GM06990 (cell line): ENCODE data around the gene RNF208.
A peak's percentile ranks its signal among the peaks of the same experiment; 100 is the strongest.

Experiments used
- DNase-seq: peaks from one replicate; pipeline ENCODE4 v3.0.0-alpha.2; 2011; ENCODE audit not compliant: insufficient read length; ENCODE audit errors: extremely low read depth
- H3K27me3 ChIP-seq: replicated peaks from 2 replicates; pipeline ENCODE4 v1.6.0; 2011; ENCODE audit warnings: low read length; ENCODE audit not compliant: control insufficient read depth, insufficient read depth
- H3K36me3 ChIP-seq: 2 replicates; pipeline ENCODE4 v1.5.1; 2011; ENCODE audit warnings: low read length; ENCODE audit not compliant: control insufficient read depth, insufficient read depth
- H3K4me3 ChIP-seq: replicated peaks from 2 replicates; pipeline ENCODE4 v1.5.1; 2011; ENCODE audit warnings: low read depth, mild to moderate bottlenecking, control low read depth, low read length
- TF ChIP-seq, protein P1 (sequence below): IDR thresholded peaks from 2 replicates; pipeline ENCODE4 v1.5.1; 2011; ENCODE audit warnings: low read length, control low read depth, mild to moderate bottlenecking, inconsistent platforms; ENCODE audit not compliant: insufficient read depth, poor library complexity, severe bottlenecking

Gene RNF208

DNA sequence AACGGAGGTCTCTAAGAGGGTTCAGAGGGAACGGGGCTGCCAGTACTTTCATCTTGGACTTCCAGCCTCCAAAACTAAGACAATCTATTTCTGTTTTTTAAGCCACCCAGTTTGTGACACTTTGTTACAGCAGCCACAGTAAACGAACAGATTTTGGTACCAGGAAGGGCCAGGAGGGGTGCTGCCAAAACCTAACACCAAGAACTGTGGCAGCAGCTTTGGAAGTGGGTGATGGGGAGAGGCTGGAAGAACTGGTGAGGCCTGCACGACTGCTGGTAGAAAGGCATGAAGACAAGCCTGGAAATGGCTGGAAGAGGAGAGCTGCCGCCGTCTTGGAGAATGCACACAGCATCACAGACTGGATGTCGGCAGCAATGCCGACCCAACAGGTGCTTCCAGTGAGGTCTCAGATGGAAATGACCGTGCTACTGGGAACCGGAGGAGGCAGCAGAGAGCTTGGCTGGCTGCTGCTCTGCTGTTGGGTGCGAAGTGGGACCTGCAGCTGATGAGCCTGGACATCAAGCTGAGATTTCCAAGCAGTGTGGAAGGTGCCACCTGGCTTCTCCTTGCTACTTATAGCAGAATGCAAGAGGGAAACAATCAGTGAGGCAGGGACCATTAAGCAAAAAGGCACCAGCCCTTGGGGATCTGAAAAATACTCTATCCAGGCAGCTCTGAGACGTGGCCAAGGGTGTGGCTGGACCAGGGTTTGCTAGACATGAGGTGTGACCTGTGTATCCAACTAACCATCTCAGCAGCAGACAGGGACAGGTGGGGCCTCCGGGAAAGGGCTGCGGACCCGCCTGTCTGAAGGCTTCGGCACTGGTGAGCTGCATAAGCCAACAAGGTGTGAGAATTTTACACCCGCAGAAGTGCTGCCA lies 45.5 kb downstream of the RNF208 start:
- no peak overlapping the region for H3K4me3 ChIP-seq
- H3K36me3 ChIP-seq, result peaks cover 15% of the 10 kb centered on the region
- TF ChIP-seq, protein P1, sequence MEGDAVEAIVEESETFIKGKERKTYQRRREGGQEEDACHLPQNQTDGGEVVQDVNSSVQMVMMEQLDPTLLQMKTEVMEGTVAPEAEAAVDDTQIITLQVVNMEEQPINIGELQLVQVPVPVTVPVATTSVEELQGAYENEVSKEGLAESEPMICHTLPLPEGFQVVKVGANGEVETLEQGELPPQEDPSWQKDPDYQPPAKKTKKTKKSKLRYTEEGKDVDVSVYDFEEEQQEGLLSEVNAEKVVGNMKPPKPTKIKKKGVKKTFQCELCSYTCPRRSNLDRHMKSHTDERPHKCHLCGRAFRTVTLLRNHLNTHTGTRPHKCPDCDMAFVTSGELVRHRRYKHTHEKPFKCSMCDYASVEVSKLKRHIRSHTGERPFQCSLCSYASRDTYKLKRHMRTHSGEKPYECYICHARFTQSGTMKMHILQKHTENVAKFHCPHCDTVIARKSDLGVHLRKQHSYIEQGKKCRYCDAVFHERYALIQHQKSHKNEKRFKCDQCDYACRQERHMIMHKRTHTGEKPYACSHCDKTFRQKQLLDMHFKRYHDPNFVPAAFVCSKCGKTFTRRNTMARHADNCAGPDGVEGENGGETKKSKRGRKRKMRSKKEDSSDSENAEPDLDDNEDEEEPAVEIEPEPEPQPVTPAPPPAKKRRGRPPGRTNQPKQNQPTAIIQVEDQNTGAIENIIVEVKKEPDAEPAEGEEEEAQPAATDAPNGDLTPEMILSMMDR, result peak; percentile 48
- no peaks in the 10 kb centered on the region; the same call in 1 of the 2 replicates for H3K27me3 ChIP-seq
- DNase-seq, result no peak

DNA sequence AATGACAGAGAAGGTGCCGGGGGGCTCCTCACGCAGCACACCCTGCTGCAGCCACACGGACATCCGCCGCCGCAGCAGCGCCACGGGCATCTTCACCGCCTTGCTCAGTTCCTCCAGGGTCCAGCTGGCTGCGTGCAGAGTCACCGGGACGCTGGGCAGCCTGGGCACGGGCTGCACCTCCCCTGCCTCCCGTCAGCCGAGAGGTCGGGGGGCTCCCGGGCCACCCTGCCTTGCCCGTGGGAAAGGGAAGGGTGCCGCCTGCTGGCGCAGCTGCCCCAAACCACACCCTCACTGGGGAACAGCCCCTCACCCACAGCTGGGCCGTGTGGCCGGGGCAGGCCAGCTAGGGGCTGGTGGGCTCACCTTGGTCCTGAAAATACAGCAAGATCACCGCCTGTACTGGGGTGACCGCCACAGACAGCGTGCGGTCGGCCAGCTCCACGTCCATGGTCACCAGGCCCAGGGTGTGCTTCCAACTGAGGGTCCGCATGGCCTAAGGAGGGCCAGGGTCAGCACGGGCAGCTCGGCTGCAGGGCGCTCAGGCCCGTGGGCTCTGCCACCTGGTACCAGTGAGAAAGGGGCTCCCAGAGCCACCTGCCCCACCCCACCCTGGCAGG lies 46.6 kb downstream of the RNF208 start:
- Histone ChIP-seq H3K27me3 (no peaks in the 10 kb centered on the region; the same call in 1 of the 2 replicates), H3K36me3 (peaks cover 9% of the 10 kb centered on the region), H3K4me3 (no peak overlapping the region)
- DNase-seq, result no peak
- TF ChIP-seq, protein P1, result peak; percentile 42

DNA sequence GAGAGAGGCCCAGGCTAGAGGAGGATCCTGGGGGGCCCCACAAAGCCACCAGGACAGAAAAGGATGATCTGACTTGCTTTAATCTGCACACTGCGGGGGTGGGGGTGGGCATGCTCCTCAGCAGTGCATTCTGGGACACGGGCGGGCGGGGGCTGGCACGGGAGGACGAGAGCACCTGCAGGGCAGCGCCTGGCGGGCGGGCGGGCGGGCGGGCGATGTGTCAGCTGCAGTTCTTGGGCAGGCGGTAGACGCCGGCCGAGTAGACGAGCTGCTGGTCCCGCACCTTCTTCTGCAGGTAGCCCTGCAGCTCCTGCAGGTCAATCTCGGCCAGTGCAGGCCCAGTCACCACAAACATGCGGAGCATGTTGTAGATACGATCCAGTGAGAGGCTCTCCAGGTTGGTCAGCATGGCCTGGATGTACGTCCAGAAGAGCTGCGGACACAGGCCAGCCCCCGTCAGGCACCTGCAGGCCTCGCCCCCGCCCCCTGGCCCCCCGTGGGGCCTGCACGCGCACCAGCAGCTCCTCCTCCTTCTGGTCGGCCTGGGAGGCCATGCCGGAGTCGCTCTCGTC lies 47.2 kb downstream of the RNF208 start:
- DNase-seq, result no peak
- H3K36me3 ChIP-seq, result peaks cover 5% of the 10 kb centered on the region
- no peaks in the 10 kb centered on the region; the same call in 1 of the 2 replicates for H3K27me3 ChIP-seq
- TF ChIP-seq, protein P1, result no peak
- no peak overlapping the region for H3K4me3 ChIP-seq

DNA sequence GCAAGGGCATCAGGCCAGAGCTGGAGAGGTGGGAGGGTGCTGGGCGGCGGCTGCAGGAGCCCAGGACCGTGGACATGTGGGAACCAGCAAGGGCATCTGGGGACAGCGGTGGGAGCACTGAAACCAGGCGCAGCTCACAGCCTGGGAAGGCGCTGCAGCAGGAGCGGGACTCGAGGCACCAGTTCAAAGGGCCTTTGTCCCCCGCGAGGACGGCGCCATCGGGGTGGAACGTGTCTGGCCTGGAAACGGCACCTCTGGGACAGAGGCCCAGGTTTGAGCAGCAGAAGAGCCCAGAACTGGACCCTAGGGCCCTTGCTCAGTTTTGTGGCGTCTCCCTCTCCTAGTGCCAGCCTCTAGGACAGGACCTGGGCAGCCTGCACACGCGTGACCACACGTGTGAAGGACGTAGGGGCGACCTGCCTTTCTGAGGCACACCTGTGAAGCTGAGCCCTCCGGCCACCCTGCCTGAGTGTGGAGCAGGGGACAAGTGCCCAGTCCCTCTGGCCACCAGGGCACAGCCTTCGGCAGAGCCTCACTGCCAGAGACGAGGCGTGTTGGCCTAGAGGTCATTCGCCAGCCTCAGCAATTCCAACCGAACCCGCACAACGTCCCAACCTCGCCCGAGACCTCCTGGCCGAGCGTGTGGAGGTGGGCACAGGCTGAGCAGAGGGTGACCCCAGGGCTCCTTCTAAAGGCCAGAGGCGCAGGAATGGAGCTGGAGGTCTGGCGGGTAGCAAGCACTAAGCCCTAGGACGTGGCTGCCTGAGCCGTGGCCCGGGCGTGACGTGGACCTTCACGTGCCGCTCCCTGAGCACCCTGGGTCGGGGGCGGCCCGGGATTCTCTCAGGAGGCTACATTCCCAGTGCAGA lies 48.0 kb downstream of the RNF208 start:
- DNase-seq, result no peak
- Histone ChIP-seq H3K27me3 (no peaks in the 10 kb centered on the region; the same call in 1 of the 2 replicates), H3K36me3 (peaks cover 2% of the 10 kb centered on the region), H3K4me3 (no peak overlapping the region)
- TF ChIP-seq, protein P1, result no peak
